Stomach (tissue), 19 donors: ENCODE measurements around the gene METTL21A. TPM values are rescaled to one million over a fixed set of nuclear protein-coding genes. Genes with fewer than 3 reads are reported as not detected.

ENCODE experiments used
- DNase-seq, 2 donors: peaks; one replicate each; pipeline versions ENCODE4 v3.0.0 to v3.0.0-alpha.2; 2013 to 2019
- H3K27ac ChIP-seq, 5 donors: fragments of 200-600 bp in 4 of 5; sonication (generic) in 4 of 5; one replicate each; pipeline ENCODE4 v1.5.1; 2013 to 2019; ENCODE audit warnings: mild to moderate bottlenecking in 1 of 5, moderate library complexity in 1 of 5
- H3K27me3 ChIP-seq, 3 donors: fragments of 200-600 bp; sonication (generic); one replicate each; pipeline ENCODE4 v1.5.1; 2017 to 2019; ENCODE audit warnings: mixed run types in 1 of 3
- H3K36me3 ChIP-seq, 4 donors: fragments of 200-600 bp; sonication (generic); 1 replicate in 3 of 4; 2 replicates in 1 of 4; pipeline ENCODE4 v1.5.1; 2016 to 2019
- H3K4me1 ChIP-seq, 4 donors: fragments of 200-600 bp; sonication (generic); one replicate each; pipeline ENCODE4 v1.5.1; 2016 to 2019
- H3K4me3 ChIP-seq, 4 donors: fragments of 200-600 bp; sonication (generic) in 3 of 4; one replicate each; pipeline ENCODE4 v1.5.1; 2016 to 2019; ENCODE audit warnings: mild to moderate bottlenecking in 1 of 4
- H3K9me3 ChIP-seq, 4 donors: fragments of 200-600 bp; sonication (generic); one replicate each; pipeline ENCODE4 v1.5.1; 2016 to 2019
- EP300 ChIP-seq: sonication (generic); formaldehyde crosslinking; IDR thresholded peaks from one replicate; pipeline ENCODE4 v1.6.1; 2017; ENCODE audit warnings: antibody characterized with exemption
- POLR2A ChIP-seq, 4 donors: fragments of 450-650 bp; IDR thresholded peaks; one replicate each; pipeline ENCODE4 v1.6.1; 2016; ENCODE audit warnings: antibody characterized with exemption in 4 of 4, control low read depth in 2 of 4, mild to moderate bottlenecking in 1 of 4, moderate library complexity in 1 of 4
- POLR2AphosphoS5 ChIP-seq, 3 donors: sonication (generic); formaldehyde crosslinking; IDR thresholded peaks; one replicate each; pipeline ENCODE4 v1.6.1; 2016; ENCODE audit warnings: antibody characterized with exemption in 3 of 3
- WGBS, 5 donors: extraction: QIAGEN DNeasy Blood & Tissue Kit in 3 of 5; methylation state at CpG; one replicate each; pipeline versions ENCODE4 v1.1.5 to v1.1.7; 2013 to 2018; 5-methylcytosine and 5-hydroxymethylcytosine counted together
- intact Hi-C: fragments of 100-400 bp; cut with DNase I; formaldehyde crosslinking; loops from one replicate; pipeline ENCODE4 v1.15.1; 2023; ENCODE audit warnings: low total_unique reads
- long read RNA-seq, 10 donors: transcript quantifications; one replicate each; lab custom pipeline, GENCODE V29; 2026
- polyA plus RNA-seq, 3 donors: library from polyadenylated mRNA; stranded (reverse); fragments of 200-250 nt; gene quantifications; one replicate each; pipeline ENCODE4 v1.2.3, GENCODE V29; 2013
- total RNA-seq, 5 donors: library from RNA; depleted of rRNA; stranded (reverse); fragments of >200 nt; gene quantifications; one replicate each; pipeline versions ENCODE4 v1.1.0 to v1.2.3, GENCODE V29; 2014 to 2016
- TF ChIP-seq, protein P1 (sequence below), 7 experiments: fragments of 450-650 bp in 4 of 7; fragments of 200-600 bp in 3 of 7; sonication (generic) in 3 of 7; IDR thresholded peaks; one replicate each; pipeline ENCODE4 v1.5.1; 2016 to 2019; ENCODE audit warnings: antibody characterized with exemption in 7 of 7, control low read depth in 2 of 7, mild to moderate bottlenecking in 1 of 7
- donor health status: healthy with polysubstance abuse.
- donor health status: Bipolar disorder and iron deficiency.
- donor health status: healthy.

The METTL21A gene
- 10 to 100 TPM; 13.0 to 42.9 (median 27.5) TPM for total RNA-seq
- 10 to 100 TPM in 2 of 3 donors, 1 to 10 TPM in 1; 7.4 to 22.9 (median 17.3) TPM for polyA plus RNA-seq
- long read RNA-seq, donor 1, partial matches to known transcripts, result 5 of 9 reads
- long read RNA-seq, donor 1, other reads (novel, unspliced or antisense), result 0 of 9 reads
- long read RNA-seq, donor 2, transcript METTL21A-213 (2 exons, 1,611 nt), result major isoform, 6 of 30 reads
- long read RNA-seq, donor 2, partial matches to known transcripts, result 0 of 30 reads
- long read RNA-seq, donor 2, other reads (novel, unspliced or antisense), result 21 of 30 reads
- long read RNA-seq, donor 3, partial matches to known transcripts, result 14 of 15 reads
- long read RNA-seq, donor 3, other reads (novel, unspliced or antisense), result 0 of 15 reads
- long read RNA-seq, donor 4, full-length matches to known transcripts, result 2 of 2 reads
- long read RNA-seq, donor 4, partial matches to known transcripts, result 0 of 2 reads
- long read RNA-seq, donor 4, other reads (novel, unspliced or antisense), result 0 of 2 reads
- long read RNA-seq, donor 5, full-length matches to known transcripts, result 7 of 7 reads
- long read RNA-seq, donor 5, partial matches to known transcripts, result 0 of 7 reads
- long read RNA-seq, donor 5, other reads (novel, unspliced or antisense), result 0 of 7 reads
- long read RNA-seq, donor 6, result 0 reads
- long read RNA-seq, donor 7, partial matches to known transcripts, result 0 of 1 reads
- long read RNA-seq, donor 7, other reads (novel, unspliced or antisense), result 0 of 1 reads
- long read RNA-seq, donor 8, partial matches to known transcripts, result 0 of 6 reads
- long read RNA-seq, donor 8, other reads (novel, unspliced or antisense), result 0 of 6 reads
- long read RNA-seq, donor 9, full-length matches to known transcripts, result 4 of 25 reads
- long read RNA-seq, donor 9, partial matches to known transcripts, result 21 of 25 reads
- long read RNA-seq, donor 9, other reads (novel, unspliced or antisense), result 0 of 25 reads
- long read RNA-seq, donor 10, partial matches to known transcripts, result 0 of 5 reads
- long read RNA-seq, donor 10, other reads (novel, unspliced or antisense), result 0 of 5 reads

DNA sequence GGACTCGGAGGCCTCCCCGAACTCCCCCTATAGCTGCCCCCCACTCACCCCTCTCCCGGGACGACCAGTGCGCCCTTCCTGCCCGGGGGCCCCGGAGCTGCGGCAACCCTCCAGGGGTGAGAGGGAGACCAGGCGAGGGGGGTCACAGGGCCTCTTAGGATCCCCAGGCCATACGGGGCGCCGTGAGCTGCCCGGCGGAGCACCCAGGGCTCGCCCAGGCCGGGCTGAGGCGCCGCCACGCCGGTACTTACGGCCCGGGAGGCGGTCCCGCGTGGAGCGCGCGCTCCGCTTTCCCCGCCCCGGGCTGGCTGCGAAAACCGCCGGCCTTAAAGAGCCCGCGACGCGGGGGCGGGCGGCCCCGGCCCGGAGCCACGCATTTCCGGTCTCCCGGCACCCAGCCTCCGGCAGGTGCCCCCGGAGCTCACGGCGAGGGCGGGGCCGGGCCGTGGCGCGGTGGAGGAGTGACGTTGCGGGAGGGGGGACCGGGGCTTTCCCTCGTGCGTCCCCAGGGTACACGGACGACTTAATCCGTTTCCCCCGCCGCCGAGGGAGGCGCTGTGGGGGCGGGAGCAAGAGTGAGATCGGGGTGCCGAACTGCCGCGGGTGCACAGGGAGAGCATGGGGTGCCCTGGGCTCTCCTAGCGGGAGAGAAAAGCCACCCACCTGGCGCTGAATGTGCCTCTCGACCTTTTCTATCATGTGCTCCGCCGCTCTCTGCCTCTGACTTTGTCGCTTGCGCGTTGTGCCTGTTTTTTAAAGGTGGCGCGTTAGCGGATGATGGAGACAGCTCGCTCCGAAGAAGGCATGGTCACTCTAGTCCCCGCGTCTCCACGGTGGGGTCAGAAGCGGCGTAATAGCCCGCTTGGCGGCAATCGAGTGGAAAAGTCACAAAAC, at the start of gene METTL21A:
METTL21A (minus strand) TSS at position 381 of the 894 bp plus-strand sequence. CDS start 1,019 bp downstream, outside the sequence.
- WGBS, 5 donors, result 0 to 1% (median 0%) methylated on average over 29 to 92 of the region's 92 CpGs
- Histone ChIP-seq H3K27me3 (no peaks in the 10 kb centered on the region), H3K36me3 (peaks cover 5 to 15% (median 13%) of the 10 kb centered on the region in 4 donors), H3K4me3 (peak within 1 kb of the TSS; percentile 73 to 92 (median 91)), H3K4me1 (peaks cover 21 to 44% (median 32%) of the 10 kb centered on the region in 4 donors), H3K27ac (peak within 1 kb of the TSS; percentile 93 to 99 (median 96)), H3K9me3 (no peaks in the 10 kb centered on the region)
- peak in 1 of 4 donors; percentile 5 for TF ChIP-seq POLR2A (IDR thresholded peaks at IDR 0.05)
- TF ChIP-seq, protein P1, sequence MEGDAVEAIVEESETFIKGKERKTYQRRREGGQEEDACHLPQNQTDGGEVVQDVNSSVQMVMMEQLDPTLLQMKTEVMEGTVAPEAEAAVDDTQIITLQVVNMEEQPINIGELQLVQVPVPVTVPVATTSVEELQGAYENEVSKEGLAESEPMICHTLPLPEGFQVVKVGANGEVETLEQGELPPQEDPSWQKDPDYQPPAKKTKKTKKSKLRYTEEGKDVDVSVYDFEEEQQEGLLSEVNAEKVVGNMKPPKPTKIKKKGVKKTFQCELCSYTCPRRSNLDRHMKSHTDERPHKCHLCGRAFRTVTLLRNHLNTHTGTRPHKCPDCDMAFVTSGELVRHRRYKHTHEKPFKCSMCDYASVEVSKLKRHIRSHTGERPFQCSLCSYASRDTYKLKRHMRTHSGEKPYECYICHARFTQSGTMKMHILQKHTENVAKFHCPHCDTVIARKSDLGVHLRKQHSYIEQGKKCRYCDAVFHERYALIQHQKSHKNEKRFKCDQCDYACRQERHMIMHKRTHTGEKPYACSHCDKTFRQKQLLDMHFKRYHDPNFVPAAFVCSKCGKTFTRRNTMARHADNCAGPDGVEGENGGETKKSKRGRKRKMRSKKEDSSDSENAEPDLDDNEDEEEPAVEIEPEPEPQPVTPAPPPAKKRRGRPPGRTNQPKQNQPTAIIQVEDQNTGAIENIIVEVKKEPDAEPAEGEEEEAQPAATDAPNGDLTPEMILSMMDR (IDR thresholded peaks at IDR 0.05), result peak in 5 of 7 experiments; percentile 8 to 41 (median 38)
- TF ChIP-seq POLR2AphosphoS5 (IDR thresholded peaks at IDR 0.05), result peak; percentile 64 to 80 (median 71)
- TF ChIP-seq EP300, result no peak
- intact Hi-C loops, result loop anchor here (10.0 kb wide), 2 partner anchors 80 to 90 kb away; no protein-coding TSS in a partner anchor
- DNase-seq, result peak; percentile 92 to 97

DNA sequence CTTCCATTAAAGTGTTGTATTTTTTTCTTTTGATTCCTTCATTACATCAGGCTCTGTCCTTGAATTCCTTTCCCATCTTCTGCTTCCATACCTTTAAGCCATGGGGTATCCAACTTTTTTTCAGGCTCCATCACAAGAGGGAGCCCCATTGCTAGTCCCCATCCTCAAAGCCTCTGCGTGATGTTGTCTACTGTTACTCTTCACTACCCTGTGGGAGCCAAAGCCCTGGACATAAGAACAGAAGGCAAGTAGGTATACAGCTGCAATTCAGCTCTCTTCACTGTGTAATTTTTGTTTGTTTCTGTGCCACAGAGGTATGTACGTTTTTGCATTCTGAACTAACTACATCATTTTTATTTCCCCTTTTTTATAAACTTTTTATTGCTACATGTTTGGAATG, 49.6 kb upstream of the METTL21A start:
- Histone ChIP-seq H3K4me3 (no peak overlapping the region), H3K27me3 (peaks cover 0 to 11% (median 0%) of the 10 kb centered on the region in 3 donors), H3K4me1 (peaks cover 0 to 16% (median 2%) of the 10 kb centered on the region in 4 donors), H3K36me3 (no peaks in the 10 kb centered on the region), H3K9me3 (no peaks in the 10 kb centered on the region), H3K27ac (no peak overlapping the region)
- DNase-seq, result no peak
- TF ChIP-seq EP300 (no peak), POLR2A (IDR thresholded peaks at IDR 0.05) (no peak), POLR2AphosphoS5 (IDR thresholded peaks at IDR 0.05) (no peak)
- TF ChIP-seq, protein P1 (IDR thresholded peaks at IDR 0.05), result no peak
- intact Hi-C loops, result no loop called here
- WGBS, 5 donors, result 61 to 77% (median 69%) methylated on average over 2 of the region's 2 CpGs

DNA sequence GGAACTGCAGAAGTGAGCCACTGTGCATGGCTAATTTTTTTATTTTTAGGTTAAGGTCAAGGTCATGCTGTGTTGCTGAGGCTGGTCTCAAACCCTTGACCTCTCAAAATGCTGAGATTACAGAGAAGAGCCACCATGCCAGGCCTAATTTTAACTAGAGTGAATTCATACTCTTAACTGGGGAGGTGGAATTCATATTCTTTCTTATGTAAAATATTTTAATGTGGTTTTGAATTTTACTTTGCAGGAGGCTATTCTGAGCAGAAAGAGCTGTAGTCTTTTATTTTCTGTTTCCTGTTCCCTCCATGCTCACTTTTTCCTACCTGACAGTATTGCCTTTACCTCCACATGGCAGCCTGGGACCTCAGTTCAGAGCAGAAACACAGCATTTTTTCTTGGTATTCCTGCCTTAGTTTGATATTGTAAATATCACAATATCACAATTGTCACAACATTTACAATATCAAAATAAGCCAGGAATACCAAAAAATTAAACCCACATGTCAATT, 49.1 kb upstream of the METTL21A start:
- peaks cover 0 to 8% (median 0%) of the 10 kb centered on the region in 3 donors for H3K27me3 ChIP-seq
- no peak for DNase-seq
- peaks cover 0 to 16% (median 2%) of the 10 kb centered on the region in 4 donors for H3K4me1 ChIP-seq
- H3K9me3 ChIP-seq, result no peaks in the 10 kb centered on the region
- TF ChIP-seq EP300, result no peak
- intact Hi-C loops, result no loop called here
- no peaks in the 10 kb centered on the region for H3K36me3 ChIP-seq
- no peak overlapping the region for H3K27ac ChIP-seq
- H3K4me3 ChIP-seq, result no peak overlapping the region

DNA sequence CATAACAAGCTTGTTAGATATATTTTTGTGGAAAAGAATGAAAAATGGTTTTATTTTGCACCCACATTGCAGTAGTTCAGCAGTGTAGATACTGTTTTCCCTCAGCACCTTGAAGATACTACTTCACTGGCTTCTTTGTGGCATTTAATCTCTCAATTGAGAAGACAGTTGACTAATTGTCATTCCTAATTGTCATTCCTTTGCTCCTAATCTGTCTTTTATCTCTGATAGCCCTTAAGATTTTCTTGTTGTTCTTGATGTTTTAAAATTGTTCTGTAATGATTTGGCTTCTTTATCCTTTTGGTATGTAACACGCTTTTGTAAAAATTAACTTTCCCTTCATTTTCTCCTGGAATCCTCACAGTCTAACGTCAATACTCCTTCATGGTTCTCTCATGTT, 48.2 kb upstream of the METTL21A start:
- TF ChIP-seq EP300 (no peak), POLR2A (IDR thresholded peaks at IDR 0.05) (no peak), POLR2AphosphoS5 (IDR thresholded peaks at IDR 0.05) (no peak)
- TF ChIP-seq, protein P1 (IDR thresholded peaks at IDR 0.05), result no peak
- intact Hi-C loops, result no loop called here
- no peaks in the 10 kb centered on the region for H3K9me3 ChIP-seq
- H3K4me3 ChIP-seq, result no peak overlapping the region
- H3K36me3 ChIP-seq, result no peaks in the 10 kb centered on the region
- no peak for DNase-seq
- H3K27me3 ChIP-seq, result peaks cover 0 to 3% (median 0%) of the 10 kb centered on the region in 3 donors
- peaks cover 0 to 16% (median 2%) of the 10 kb centered on the region in 4 donors for H3K4me1 ChIP-seq
- WGBS, 5 donors, result 47 to 87% (median 67%) methylated on average over 2 of the region's 2 CpGs
- H3K27ac ChIP-seq, result no peak overlapping the region
